Pancreas (tissue), 10 donors: ENCODE results near the gene NOCT. TPM values are rescaled to one million over a fixed set of nuclear protein-coding genes. Genes with fewer than 3 reads are reported as not detected.
"Not testable (repeated sequence)": the region's sequence is repeated elsewhere in the genome, so short reads cannot be mapped to it uniquely, and the experiment has no call there.

ENCODE experiments used
- ATAC-seq, 4 donors: fragments of 200-7000 bp; cut with Tn5 transposase; one replicate each; pipeline versions ENCODE4 v1.8.0 to v1.9.1; 2020; ENCODE audit warnings: mild to moderate bottlenecking in 4 of 4, moderate library complexity in 4 of 4
- DNase-seq, 6 donors: peaks; one replicate each; pipeline ENCODE4 v3.0.0-alpha.2; 2020
- FAIRE-seq: peaks from 2 replicates; lab custom pipeline; 2012; peaks lifted over from hg19 to GRCh38; lab: Jason Lieb, UNC
- H3K27ac ChIP-seq, 4 donors: fragments of 200-600 bp; sonication (generic); 1 replicate in 3 of 4; 2 replicates in 1 of 4; pipeline versions ENCODE4 v1.5.0 to v1.8.0; 2020
- H3K27me3 ChIP-seq, 4 donors: fragments of 200-600 bp; one replicate each; pipeline ENCODE4 v1.8.0; 2021
- H3K36me3 ChIP-seq, 3 donors: fragments of 200-600 bp; sonication (generic) in 1 of 3; one replicate each; pipeline versions ENCODE4 v1.5.0 to v1.8.0; 2020 to 2021
- H3K4me1 ChIP-seq, 3 donors: fragments of 200-600 bp; one replicate each; pipeline ENCODE4 v1.8.0; 2021
- H3K4me3 ChIP-seq, 4 donors: fragments of 200-600 bp; sonication (generic) in 2 of 4; one replicate each; pipeline versions ENCODE4 v1.5.0 to v1.8.0; 2020 to 2021
- H3K9me3 ChIP-seq, 4 donors: fragments of 200-600 bp; one replicate each; pipeline ENCODE4 v1.8.0; 2021
- WGBS, 2 donors: extraction: QIAGEN DNeasy Blood & Tissue Kit; methylation state at CpG; one replicate each; pipeline ENCODE4 v1.1.7; 2013; 5-methylcytosine and 5-hydroxymethylcytosine counted together
- intact Hi-C, 3 donors: fragments of 100-400 bp; cut with DNase I; formaldehyde crosslinking; loops; one replicate each; pipeline versions ENCODE4 v1.11.1 to v1.14.2; 2022
- polyA plus RNA-seq, 2 donors: library from polyadenylated mRNA; stranded (reverse); fragments of 200-250 nt; gene quantifications; one replicate each; pipeline ENCODE4 v1.2.3, GENCODE V29; 2013
- total RNA-seq, 6 donors: library from RNA; stranded (reverse); fragmentation: NEBNext Ultra II Directional in 4 of 6; extraction: Animal tissue kit (Norgen Biotek cat#: 25700) in 4 of 6; gene quantifications; one replicate each; pipeline versions ENCODE4 v1.2.1 to v1.2.4, GENCODE V29; 2021 to 2023
- TF ChIP-seq, protein P1 (sequence below), 4 donors: fragments of 200-600 bp; sonication (generic) in 3 of 4; IDR thresholded peaks; one replicate each; pipeline versions ENCODE4 v1.5.0 to v1.8.0; 2021; ENCODE audit warnings: antibody characterized with exemption in 4 of 4
- donor health status: healthy with polysubstance abuse.
- donor health status: DM: no; HTN: no; CAD: no; lungs with moderate emphysema.
- donor health status: DM: no; HTN: no; CAD: no.
- donor health status: control.
- donor health status: control.
- donor health status: Bipolar disorder and iron deficiency.
- donor health status: DM: yes; HTN: yes; CAD: no.
- donor health status: DM: no; HTN: no; CAD: no.
- donor health status: DM: no; HTN: no; CAD: no.
- donor health status: DM: yes; HTN: yes; CAD: no.

NOCT gene
- total and polyA plus RNA-seq, 8 donors, result 1.6 to 4.4 (median 3.0) TPM

DNA sequence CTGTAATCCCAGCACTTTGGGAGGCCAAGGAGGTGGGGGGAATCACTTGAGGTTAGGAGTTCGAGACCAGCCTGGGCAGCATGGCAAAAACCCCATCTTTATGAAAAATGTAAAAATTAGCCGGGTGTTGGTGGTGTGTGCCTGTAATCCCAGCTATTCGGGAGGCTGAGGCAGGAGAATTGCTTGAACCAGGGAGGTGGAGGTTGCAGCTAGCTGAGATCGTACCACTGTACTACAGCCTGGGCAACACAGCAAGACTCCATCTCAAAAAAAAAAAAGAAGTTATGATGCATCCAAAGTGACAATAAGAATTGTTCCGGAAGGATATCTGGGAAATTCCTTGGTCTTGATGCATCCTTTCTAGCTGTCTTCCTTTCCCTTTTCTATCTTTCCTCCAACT lies 7.3 kb downstream of the NOCT start:
- 97 to 98% methylated on average over 5 of the region's 5 CpGs for WGBS, 2 donors
- DNase-seq (no peak), ATAC-seq (no peak), FAIRE-seq (no peak)
- TF ChIP-seq, protein P1, sequence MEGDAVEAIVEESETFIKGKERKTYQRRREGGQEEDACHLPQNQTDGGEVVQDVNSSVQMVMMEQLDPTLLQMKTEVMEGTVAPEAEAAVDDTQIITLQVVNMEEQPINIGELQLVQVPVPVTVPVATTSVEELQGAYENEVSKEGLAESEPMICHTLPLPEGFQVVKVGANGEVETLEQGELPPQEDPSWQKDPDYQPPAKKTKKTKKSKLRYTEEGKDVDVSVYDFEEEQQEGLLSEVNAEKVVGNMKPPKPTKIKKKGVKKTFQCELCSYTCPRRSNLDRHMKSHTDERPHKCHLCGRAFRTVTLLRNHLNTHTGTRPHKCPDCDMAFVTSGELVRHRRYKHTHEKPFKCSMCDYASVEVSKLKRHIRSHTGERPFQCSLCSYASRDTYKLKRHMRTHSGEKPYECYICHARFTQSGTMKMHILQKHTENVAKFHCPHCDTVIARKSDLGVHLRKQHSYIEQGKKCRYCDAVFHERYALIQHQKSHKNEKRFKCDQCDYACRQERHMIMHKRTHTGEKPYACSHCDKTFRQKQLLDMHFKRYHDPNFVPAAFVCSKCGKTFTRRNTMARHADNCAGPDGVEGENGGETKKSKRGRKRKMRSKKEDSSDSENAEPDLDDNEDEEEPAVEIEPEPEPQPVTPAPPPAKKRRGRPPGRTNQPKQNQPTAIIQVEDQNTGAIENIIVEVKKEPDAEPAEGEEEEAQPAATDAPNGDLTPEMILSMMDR (IDR thresholded peaks at IDR 0.05), result no peak
- no peaks in the 10 kb centered on the region for H3K9me3 ChIP-seq
- no peaks in the 10 kb centered on the region for H3K36me3 ChIP-seq
- no peak overlapping the region for H3K4me3 ChIP-seq
- H3K27me3 ChIP-seq, result no peaks in the 10 kb centered on the region
- peaks cover 9 to 17% (median 12%) of the 10 kb centered on the region in 3 donors for H3K4me1 ChIP-seq
- intact Hi-C loops, result no loop called here
- no peak overlapping the region for H3K27ac ChIP-seq

DNA sequence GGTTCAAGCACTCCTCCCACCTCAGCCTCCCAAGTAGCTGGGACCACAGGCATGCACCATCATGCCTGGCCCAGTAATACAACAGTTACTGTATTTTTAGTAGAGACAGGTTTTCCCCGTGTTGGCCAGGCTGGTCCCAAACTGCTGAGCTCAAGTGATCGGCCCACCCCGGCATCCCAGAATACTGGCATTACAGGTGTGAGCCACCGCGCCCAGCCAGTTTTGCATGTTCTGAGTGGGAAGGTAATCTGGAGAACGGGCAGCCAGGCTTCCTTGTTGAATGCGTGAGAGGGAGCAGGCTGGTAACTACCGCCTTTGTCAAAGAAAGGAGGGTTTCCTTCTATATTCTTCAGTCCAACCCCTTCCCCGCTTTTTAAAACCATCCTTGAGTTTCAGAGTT lies 9.1 kb downstream of the NOCT start:
- FAIRE-seq, result no peak
- H3K4me1 ChIP-seq, result peaks cover 9 to 14% (median 11%) of the 10 kb centered on the region in 3 donors
- no peak overlapping the region for H3K27ac ChIP-seq
- no peaks in the 10 kb centered on the region for H3K27me3 ChIP-seq
- no peaks in the 10 kb centered on the region for H3K36me3 ChIP-seq
- no peak for ATAC-seq
- H3K4me3 ChIP-seq, result no peak overlapping the region
- TF ChIP-seq, protein P1 (IDR thresholded peaks at IDR 0.05), result no peak
- DNase-seq, result no peak
- no peaks in the 10 kb centered on the region for H3K9me3 ChIP-seq
- WGBS, 2 donors, result 91 to 92% methylated on average over 9 of the region's 9 CpGs
- intact Hi-C loops, result no loop called here

DNA sequence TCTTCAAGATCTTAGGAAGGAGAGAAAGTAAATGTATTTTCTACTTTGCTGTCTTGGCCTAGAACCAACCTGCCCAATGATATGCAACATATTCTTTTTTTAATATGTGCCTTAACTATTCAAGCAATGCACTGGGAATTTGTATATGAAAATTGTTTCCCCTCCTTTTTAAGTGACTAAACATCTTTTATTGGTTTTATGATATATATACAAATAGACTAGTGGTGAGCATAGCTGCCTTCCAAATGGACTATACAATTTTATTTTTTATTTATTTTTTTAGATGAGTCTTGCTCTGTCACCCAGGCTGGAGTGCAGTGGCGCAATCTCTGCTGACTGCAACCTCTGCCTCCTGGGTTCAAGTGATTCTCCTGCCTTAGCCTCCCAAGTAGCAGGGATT lies 10.3 kb downstream of the NOCT start:
- ATAC-seq (no peak), DNase-seq (no peak), FAIRE-seq (no peak)
- no peaks in the 10 kb centered on the region for H3K9me3 ChIP-seq
- H3K27ac ChIP-seq, result no peak overlapping the region
- peaks cover 9 to 11% (median 9%) of the 10 kb centered on the region in 3 donors for H3K4me1 ChIP-seq
- intact Hi-C loops, result no loop called here
- H3K36me3 ChIP-seq, result no peaks in the 10 kb centered on the region
- H3K4me3 ChIP-seq, result no peak overlapping the region
- TF ChIP-seq, protein P1 (IDR thresholded peaks at IDR 0.05), result no peak
- 96 to 100% methylated on average over 1 of the region's 1 CpG for WGBS, 2 donors
- H3K27me3 ChIP-seq, result no peaks in the 10 kb centered on the region

DNA sequence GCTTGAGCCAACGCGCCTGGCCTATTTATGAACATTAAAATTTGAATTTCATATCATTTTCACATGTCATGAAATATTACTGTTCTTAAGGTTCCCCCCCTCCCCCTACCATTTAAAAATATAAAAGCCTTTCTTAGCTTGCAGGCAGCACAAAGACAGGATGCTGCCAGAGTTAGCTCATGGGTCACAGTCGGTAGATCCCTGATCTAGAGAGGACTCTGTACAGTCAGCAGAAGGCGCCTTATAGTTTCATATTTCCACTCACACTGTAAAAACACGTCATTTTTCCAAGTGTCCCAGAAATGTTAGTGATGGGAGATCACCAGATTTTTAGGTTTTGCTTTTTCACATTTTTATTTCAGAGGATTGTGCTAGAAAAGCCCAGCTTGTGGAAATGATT lies 12.2 kb downstream of the NOCT start:
- Histone ChIP-seq H3K27ac (peak overlapping the region; percentile 22 to 70 (median 38)), H3K4me1 (peaks cover 9 to 11% (median 9%) of the 10 kb centered on the region in 3 donors), H3K9me3 (no peaks in the 10 kb centered on the region), H3K27me3 (no peaks in the 10 kb centered on the region), H3K4me3 (peak overlapping the region in 1 of 4 donors; percentile 4), H3K36me3 (no peaks in the 10 kb centered on the region)
- DNase-seq (no peak), ATAC-seq (peak; percentile 29 to 33 (median 30)), FAIRE-seq (no peak)
- TF ChIP-seq, protein P1 (IDR thresholded peaks at IDR 0.05), result no peak
- intact Hi-C loops, result no loop called here
- WGBS, 2 donors, result 61 to 74% methylated on average over 5 of the region's 5 CpGs

DNA sequence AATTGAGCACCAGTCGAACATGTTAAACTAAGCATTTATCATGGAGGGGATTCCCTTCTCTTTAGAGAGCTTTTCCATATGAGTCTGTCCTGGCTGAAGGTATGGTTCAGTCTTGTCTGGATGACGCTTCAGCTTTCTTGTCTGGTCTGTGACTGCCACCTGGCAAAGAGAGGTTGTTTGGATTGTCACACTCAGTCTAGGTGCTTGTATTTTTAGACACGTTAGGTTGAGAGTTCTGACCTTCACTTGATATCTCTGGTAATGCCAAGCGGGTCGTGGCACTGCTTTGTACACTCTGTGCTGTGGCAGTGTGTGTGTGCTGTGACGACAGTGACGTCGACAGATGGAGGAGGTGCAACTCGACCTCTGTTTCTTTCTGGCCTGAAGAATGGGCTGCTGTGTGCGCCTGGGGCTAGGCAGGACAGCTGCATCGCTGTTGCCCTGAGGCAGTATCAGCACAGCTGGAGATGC lies 12.6 kb downstream of the NOCT start:
- peaks cover 9 to 11% (median 9%) of the 10 kb centered on the region in 3 donors for H3K4me1 ChIP-seq
- peak overlapping the region in 1 of 4 donors; percentile 4 for H3K4me3 ChIP-seq
- H3K36me3 ChIP-seq, result no peaks in the 10 kb centered on the region
- peak overlapping the region; percentile 22 to 70 (median 38) for H3K27ac ChIP-seq
- intact Hi-C loops, result no loop called here
- no peak for FAIRE-seq
- ATAC-seq, result peak; percentile 80 to 93 (median 90)
- WGBS, 2 donors, result 11 to 12% methylated on average over 11 of the region's 11 CpGs
- H3K27me3 ChIP-seq, result no peaks in the 10 kb centered on the region
- TF ChIP-seq, protein P1 (IDR thresholded peaks at IDR 0.05), result no peak
- no peaks in the 10 kb centered on the region for H3K9me3 ChIP-seq
- DNase-seq, result peak; percentile 60 to 88 (median 78)

DNA sequence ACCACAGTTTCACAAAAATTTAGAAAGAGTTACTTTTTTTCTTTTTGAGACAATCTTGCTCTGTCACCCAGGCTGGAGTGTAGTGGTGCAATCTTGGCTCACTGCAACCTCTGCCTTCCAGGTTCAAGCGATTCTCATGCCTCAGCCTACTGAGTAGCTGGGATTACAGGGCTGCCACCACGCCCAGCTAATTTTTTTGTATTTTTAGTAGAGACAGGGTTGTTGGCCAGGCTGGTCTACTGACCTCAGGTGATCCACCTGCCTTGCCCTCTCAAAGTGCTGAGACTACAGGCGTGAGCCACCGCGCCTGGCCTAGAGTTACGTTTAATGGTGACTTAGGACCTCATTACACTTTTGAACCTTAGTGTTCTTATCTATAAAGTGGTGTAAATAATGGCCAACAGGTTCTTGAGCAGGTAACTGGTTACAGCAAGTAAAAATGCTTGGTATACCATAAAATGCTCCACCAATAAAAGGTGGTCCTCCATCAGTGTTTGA lies 14.3 kb downstream of the NOCT start:
- not testable (repeated sequence) for H3K27ac ChIP-seq, FAIRE-seq

More for the DNA sequence above, 14.3 kb downstream of the NOCT start:
- H3K4me1 ChIP-seq, result peaks cover 9 to 11% (median 9%) of the 10 kb centered on the region in 3 donors
- not testable (repeated sequence) for DNase-seq, H3K4me3 ChIP-seq, H3K27me3 ChIP-seq, H3K36me3 ChIP-seq, H3K9me3 ChIP-seq, ATAC-seq
- WGBS, 2 donors, result 57% methylated on average over 6 of the region's 6 CpGs
- intact Hi-C loops, result loop anchor here in 1 of 3 donors (10.0 kb wide), 1 partner anchor 265 kb away; no protein-coding TSS in a partner anchor
